ENCODE results near the gene NKX2-8. TPM values are rescaled to one million over a fixed set of nuclear protein-coding genes. Genes with fewer than 3 reads are reported as not detected.
"Not testable (repeated sequence)": the region's sequence is repeated elsewhere in the genome, so short reads cannot be mapped to it uniquely, and the experiment has no call there.

Gene NKX2-8
- total RNA-seq, 1 donor from 2014 or later, result not detected

- DNase-seq (ENCODE audit: low read depth, low spot score), result no peak
These were observed 2.1 kb downstream of the NKX2-8 start for GRCh38 chr14:36580141-36580855.

GRCh38 chr14:36579573-36580140 is 2.8 kb downstream of the NKX2-8 start:
- no peak for DNase-seq (ENCODE audit: low read depth, low spot score)

- DNase-seq (ENCODE audit: low read depth, low spot score), result no peak
These were observed 3.3 kb downstream of the NKX2-8 start for GRCh38 chr14:36579001-36579555.

- DNase-seq (ENCODE audit: low read depth, low spot score), result no peak
These were observed 12.3 kb downstream of the NKX2-8 start for GRCh38 chr14:36570065-36570464.

GRCh38 chr14:36556811-36557433 is 25.5 kb downstream of the NKX2-8 start:
- no peak for DNase-seq (ENCODE audit: low read depth, low spot score)

- no peak for DNase-seq (ENCODE audit: low read depth, low spot score)
These were observed 26.2 kb downstream of the NKX2-8 start for GRCh38 chr14:36555998-36556743.

- DNase-seq (ENCODE audit: low read depth, low spot score), result no peak
These were observed 28.7 kb downstream of the NKX2-8 start for GRCh38 chr14:36553656-36554260.

- DNase-seq (ENCODE audit: low read depth, low spot score), result no peak
These were observed 31.5 kb downstream of the NKX2-8 start for GRCh38 chr14:36550899-36551298.

GRCh38 chr14:36544280-36544679 is 38.1 kb downstream of the NKX2-8 start:
- DNase-seq (ENCODE audit: low read depth, low spot score), result not testable (repeated sequence)

GRCh38 chr14:36538051-36538450 is 44.4 kb downstream of the NKX2-8 start:
- no peak for DNase-seq (ENCODE audit: low read depth, low spot score)

Other genes with a start within 250 kb of the NKX2-8 start
- gene NKX2-1, start 62.4 kb downstream of the NKX2-8 start, total RNA-seq, result not detected in 2 replicates
- not detected in 2 replicates for gene PAX9, start 79.2 kb upstream of the NKX2-8 start, total RNA-seq

Measured in pulmonary artery endothelial cell (primary cell).